Posterior vena cava (tissue), 2 donors: Measurements from ENCODE around the gene BICC1. TPM values are rescaled to one million over a fixed set of nuclear protein-coding genes. Genes with fewer than 3 reads are reported as not detected.
A peak's percentile ranks its signal among the peaks of the same experiment; 100 is the strongest.

ENCODE experiments used
- DNase-seq: peaks from one replicate; pipeline ENCODE4 v3.0.0-alpha.2; 2020; ENCODE audit warnings: low spot score
- intact Hi-C, 2 donors: fragments of 100-400 bp; cut with DNase I; formaldehyde crosslinking; loops; one replicate each; pipeline versions ENCODE4 v1.14.1 to v1.14.2; 2022 to 2023
- total RNA-seq, 2 donors: library from RNA; stranded (reverse); fragmentation: NEBNext Ultra II Directional; extraction: Animal tissue kit (Norgen Biotek cat#: 25700); gene quantifications; one replicate each; pipeline ENCODE4 v1.2.1, GENCODE V29; 2021
- donor health status: DM: yes; HTN: yes; CAD: no.
- donor health status: DM: yes; HTN: yes; CAD: no.

The BICC1 gene
- total RNA-seq, 2 donors from 2014 or later = 28.5 to 46.5 TPM

GRCh38 chr10:58674251-58674650, 161.6 kb downstream of the BICC1 start:
- intact Hi-C loops = no loop called here
- no peak for DNase-seq

GRCh38 chr10:58675321-58675720, 162.6 kb downstream of the BICC1 start:
- intact Hi-C loops = no loop called here
- DNase-seq = no peak

- intact Hi-C loops = no loop called here
- DNase-seq = peak; percentile 83
These were observed 178.9 kb downstream of the BICC1 start for GRCh38 chr10:58691528-58691927.

GRCh38 chr10:58693919-58694318, 181.2 kb downstream of the BICC1 start:
- intact Hi-C loops = no loop called here
- no peak for DNase-seq

- no peak for DNase-seq
- intact Hi-C loops = no loop called here
These were observed 182.3 kb downstream of the BICC1 start for GRCh38 chr10:58695022-58695421.

- DNase-seq = no peak
- intact Hi-C loops = no loop called here
These were observed 184.1 kb downstream of the BICC1 start for GRCh38 chr10:58696736-58697135.

GRCh38 chr10:58697691-58698090, 185.0 kb downstream of the BICC1 start:
- intact Hi-C loops = no loop called here
- no peak for DNase-seq

GRCh38 chr10:58698777-58699356, 186.2 kb downstream of the BICC1 start:
- intact Hi-C loops = no loop called here
- no peak for DNase-seq

GRCh38 chr10:58700591-58700990, 187.9 kb downstream of the BICC1 start:
- DNase-seq = no peak
- intact Hi-C loops = no loop called here

GRCh38 chr10:58701405-58702135, 188.9 kb downstream of the BICC1 start:
- DNase-seq = no peak
- intact Hi-C loops = no loop called here

GRCh38 chr10:58704226-58704625, 191.6 kb downstream of the BICC1 start:
- no peak for DNase-seq
- intact Hi-C loops = no loop called here

GRCh38 chr10:58704671-58705141, 192.0 kb downstream of the BICC1 start:
- DNase-seq = no peak
- intact Hi-C loops = no loop called here

GRCh38 chr10:58706836-58707235, 194.2 kb downstream of the BICC1 start:
- intact Hi-C loops = no loop called here
- no peak for DNase-seq

GRCh38 chr10:58712141-58712540, 199.5 kb downstream of the BICC1 start:
- no peak for DNase-seq
- intact Hi-C loops = no loop called here

GRCh38 chr10:58712982-58713381, 200.3 kb downstream of the BICC1 start:
- intact Hi-C loops = no loop called here

GRCh38 chr10:58714409-58714808, 201.7 kb downstream of the BICC1 start:
- intact Hi-C loops = no loop called here
- no peak for DNase-seq

More at GRCh38 chr10:58712982-58713381, 200.3 kb downstream of the BICC1 start:
- DNase-seq = no peak

GRCh38 chr10:58715061-58715460, 202.4 kb downstream of the BICC1 start:
- no peak for DNase-seq
- intact Hi-C loops = no loop called here

GRCh38 chr10:58718596-58718995, 205.9 kb downstream of the BICC1 start:
- no peak for DNase-seq
- intact Hi-C loops = no loop called here

- intact Hi-C loops = no loop called here
These were observed 209.1 kb downstream of the BICC1 start for GRCh38 chr10:58721601-58722281.

GRCh38 chr10:58723186-58723585, 210.5 kb downstream of the BICC1 start:
- DNase-seq = no peak
- intact Hi-C loops = no loop called here

More at GRCh38 chr10:58721601-58722281, 209.1 kb downstream of the BICC1 start:
- DNase-seq = no peak
